Caco-2 (cell line): ENCODE results near the gene TUT4. TPM values are rescaled to one million over a fixed set of nuclear protein-coding genes. Genes with fewer than 3 reads are reported as not detected.

Source experiments
- BruUV-seq: library from RNA; stranded (reverse); fragments of 400-500 nt; replicated peaks from 2 replicates; lab custom pipeline; 2021; lab: Mats Ljungman, UMichigan
- CTCF ChIA-PET: fragments of 300-600 bp; sonication (Branson Sonifier 250); formaldehyde crosslinking; loops from one replicate; lab custom pipeline; 2022; ENCODE audit warnings: antibody characterized with exemption; lab: Charles Lee
- POLR2A ChIA-PET: fragments of 300-600 bp; sonication (Branson Sonifier 250); formaldehyde crosslinking; loops from one replicate; lab custom pipeline; 2022; ENCODE audit warnings: antibody characterized with exemption; lab: Charles Lee
- DNase-seq, 2 experiments: peaks; one replicate each; pipeline versions ENCODE4 v3.0.0 to v3.0.0-alpha.2; 2020 to 2022
- H3K27me3 ChIP-seq: replicated peaks from 2 replicates; pipeline ENCODE4 v1.6.0; 2011; ENCODE audit warnings: low read length; ENCODE audit not compliant: control insufficient read depth, insufficient read depth
- H3K36me3 ChIP-seq: 2 replicates; pipeline ENCODE4 v1.5.1; 2011; ENCODE audit warnings: low read length; ENCODE audit not compliant: control insufficient read depth, insufficient read depth
- H3K4me1 ChIP-seq: fragments of 250-450 bp; sonication (Bioruptor Pico); 2 replicates; pipeline ENCODE4 v1.5.1; 2020; ENCODE audit warnings: mild to moderate bottlenecking
- H3K4me3 ChIP-seq: 2 replicates; pipeline ENCODE4 v1.5.1; 2011; ENCODE audit warnings: low read depth, mild to moderate bottlenecking, control low read depth, low read length
- H3K9me3 ChIP-seq: fragments of 250-450 bp; sonication (Bioruptor Pico); 2 replicates; pipeline ENCODE4 v1.5.1; 2020; ENCODE audit warnings: mild to moderate bottlenecking, moderate library complexity
- H3K27ac Mint-ChIP-seq: one replicate; pipeline ENCODE4 v1.8.0; 2022; ENCODE audit warnings: mixed read lengths; ENCODE audit not compliant: unreplicated experiment
- H3K27me3 Mint-ChIP-seq: one replicate; pipeline ENCODE4 v1.8.0; 2022; ENCODE audit warnings: mixed read lengths; ENCODE audit not compliant: insufficient read depth, unreplicated experiment
- H3K36me3 Mint-ChIP-seq: one replicate; pipeline ENCODE4 v1.8.0; 2022; ENCODE audit warnings: mild to moderate bottlenecking, mixed read lengths; ENCODE audit not compliant: insufficient read depth, unreplicated experiment
- H3K4me1 Mint-ChIP-seq: one replicate; pipeline ENCODE4 v1.8.0; 2022; ENCODE audit warnings: low read depth, mixed read lengths; ENCODE audit not compliant: unreplicated experiment
- H3K4me3 Mint-ChIP-seq: one replicate; pipeline ENCODE4 v1.8.0; 2022; ENCODE audit warnings: mild to moderate bottlenecking, moderate library complexity, mixed read lengths; ENCODE audit not compliant: unreplicated experiment
- H3K9me3 Mint-ChIP-seq: one replicate; pipeline ENCODE4 v1.8.0; 2022; ENCODE audit warnings: mixed read lengths; ENCODE audit not compliant: unreplicated experiment
- CTCF ChIP-seq, 2 experiments: fragments of 200-600 bp in 1 of 2; IDR thresholded peaks; 1 replicate in 1 of 2; 2 replicates in 1 of 2; pipeline versions ENCODE4 v1.5.1 to v1.8.0; 2011 to 2022; ENCODE audit warnings: antibody characterized with exemption in 1 of 2, control low read depth in 1 of 2, inconsistent platforms in 1 of 2, low read depth in 1 of 2, low read length in 1 of 2, mild to moderate bottlenecking in 1 of 2, moderate library complexity in 1 of 2; ENCODE audit not compliant: insufficient read depth in 1 of 2, severe bottlenecking in 1 of 2, unreplicated experiment in 1 of 2
- intact Hi-C: fragments of 100-400 bp; cut with micrococcal nuclease; formaldehyde crosslinking; loops from one replicate; pipeline ENCODE4 v1.10.0; 2022; ENCODE audit not compliant: unreplicated experiment
- total RNA-seq: library from RNA; stranded (reverse); gene quantifications from 2 replicates; pipeline ENCODE4 v1.2.3, GENCODE V29; 2022

The TUT4 gene
- total RNA-seq, 1 experiment from 2014 or later: 54.9 TPM

- Mint-ChIP-seq H3K4me3 (no peak overlapping the region), H3K4me1 (peaks cover 6% of the 10 kb centered on the region), H3K27me3 (no peaks in the 10 kb centered on the region), H3K9me3 (no peaks in the 10 kb centered on the region), H3K36me3 (peaks cover 29% of the 10 kb centered on the region), H3K27ac (no peak overlapping the region)
- no peak for TF ChIP-seq CTCF (IDR thresholded peaks at IDR 0.05; ENCODE audit: insufficient read depth in 1 of 2, low read depth in 1 of 2, low read length in 1 of 2, severe bottlenecking in 1 of 2, unreplicated experiment in 1 of 2)
- peaks cover 3% of the 10 kb centered on the region; the same call in 1 of the 2 replicates for H3K4me1 ChIP-seq
- H3K4me3 ChIP-seq: no peak overlapping the region
- H3K27me3 ChIP-seq: no peaks in the 10 kb centered on the region
- POLR2A ChIA-PET: no interaction called here
- BruUV-seq: no TSS peak
- intact Hi-C loops: no loop called here
- no peaks in the 10 kb centered on the region for H3K36me3 ChIP-seq
- DNase-seq: no peak
- no peaks in the 10 kb centered on the region for H3K9me3 ChIP-seq
- CTCF ChIA-PET: no interaction called here
Measured at GRCh38 chr1:52473039-52473438, 79.9 kb downstream of the TUT4 start.

- Mint-ChIP-seq H3K27ac (no peak overlapping the region), H3K4me1 (peaks cover 6% of the 10 kb centered on the region), H3K27me3 (no peaks in the 10 kb centered on the region), H3K4me3 (no peak overlapping the region), H3K36me3 (peaks cover 24% of the 10 kb centered on the region), H3K9me3 (no peaks in the 10 kb centered on the region)
- no peak for DNase-seq
- intact Hi-C loops: no loop called here
- no peaks in the 10 kb centered on the region for H3K9me3 ChIP-seq
- POLR2A ChIA-PET: no interaction called here
- H3K4me3 ChIP-seq: no peak overlapping the region
- no peaks in the 10 kb centered on the region for H3K36me3 ChIP-seq
- BruUV-seq: no TSS peak
- no peaks in the 10 kb centered on the region; the same call in 1 of the 2 replicates for H3K4me1 ChIP-seq
- CTCF ChIA-PET: interaction anchor here (0.6 kb wide), 1 partner anchor 214 kb away, joined by 3 read pairs; no protein-coding TSS in a partner anchor
- TF ChIP-seq CTCF (IDR thresholded peaks at IDR 0.05; ENCODE audit: insufficient read depth in 1 of 2, low read depth in 1 of 2, low read length in 1 of 2, severe bottlenecking in 1 of 2, unreplicated experiment in 1 of 2): no peak
- no peaks in the 10 kb centered on the region for H3K27me3 ChIP-seq
Measured at GRCh38 chr1:52472384-52472783, 80.5 kb downstream of the TUT4 start.

DNA sequence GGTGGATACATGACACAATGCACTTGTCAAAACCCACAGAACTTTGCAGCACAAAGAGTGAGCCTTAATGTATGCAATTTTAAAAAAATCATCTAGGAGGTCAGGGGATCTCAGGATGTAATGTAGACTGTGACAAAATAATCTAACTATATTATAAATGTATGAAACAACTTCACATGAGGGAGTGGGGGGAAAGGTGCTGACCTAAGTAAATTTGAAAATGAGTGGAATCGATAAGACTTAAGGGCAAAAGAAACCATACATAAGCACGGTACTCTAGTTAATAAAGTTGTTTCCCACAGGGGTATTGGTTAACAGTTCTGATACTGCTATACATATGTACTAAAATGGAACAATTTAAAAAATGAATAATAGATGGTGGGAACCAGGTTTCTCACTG is 83.8 kb downstream of the TUT4 start:
- no peak overlapping the region for H3K4me3 ChIP-seq
- no peaks in the 10 kb centered on the region for H3K9me3 Mint-ChIP-seq
- no peaks in the 10 kb centered on the region for H3K36me3 ChIP-seq
- H3K27ac Mint-ChIP-seq: no peak overlapping the region
- no peak for TF ChIP-seq CTCF (IDR thresholded peaks at IDR 0.05; ENCODE audit: insufficient read depth in 1 of 2, low read depth in 1 of 2, low read length in 1 of 2, severe bottlenecking in 1 of 2, unreplicated experiment in 1 of 2)
- no peaks in the 10 kb centered on the region for H3K27me3 Mint-ChIP-seq
- no peak overlapping the region for H3K4me3 Mint-ChIP-seq
- peaks cover 6% of the 10 kb centered on the region for H3K36me3 Mint-ChIP-seq
- no peak for DNase-seq
- intact Hi-C loops: no loop called here
- BruUV-seq: no TSS peak
- no peaks in the 10 kb centered on the region for H3K27me3 ChIP-seq
- H3K4me1 ChIP-seq: no peaks in the 10 kb centered on the region; the same call in 1 of the 2 replicates
- peaks cover 6% of the 10 kb centered on the region for H3K4me1 Mint-ChIP-seq
- CTCF ChIA-PET: no interaction called here
- no peaks in the 10 kb centered on the region for H3K9me3 ChIP-seq
- POLR2A ChIA-PET: no interaction called here
